MG63 (cell line): ENCODE results near the gene TBC1D16. TPM values are rescaled to one million over a fixed set of nuclear protein-coding genes. Genes with fewer than 3 reads are reported as not detected.
"Not testable (repeated sequence)": the region's sequence is repeated elsewhere in the genome, so short reads cannot be mapped to it uniquely, and the experiment has no call there.

Experiments used
- DNase-seq: peaks from one replicate; pipeline ENCODE4 v3.0.0-alpha.2; 2020
- H3K27me3 ChIP-seq: fragments of 250-450 bp; sonication (Bioruptor Pico); 2 replicates; pipeline ENCODE4 v1.5.1; 2020; ENCODE audit warnings: mild to moderate bottlenecking, moderate library complexity
- H3K36me3 ChIP-seq: fragments of 250-450 bp; sonication (Bioruptor Pico); 2 replicates; pipeline ENCODE4 v1.5.1; 2020; ENCODE audit warnings: mild to moderate bottlenecking, moderate library complexity
- H3K4me3 ChIP-seq: fragments of 250-450 bp; sonication (Bioruptor Pico); 2 replicates; pipeline ENCODE4 v1.5.1; 2020; ENCODE audit warnings: mild to moderate bottlenecking, moderate library complexity
- H3K9me3 ChIP-seq: fragments of 250-450 bp; sonication (Bioruptor Pico); 2 replicates; pipeline ENCODE4 v1.5.1; 2020; ENCODE audit warnings: mild to moderate bottlenecking, moderate library complexity
- total RNA-seq: library from RNA; depleted of rRNA; stranded (reverse); fragments of >200 nt; shearing (Covaris generic); gene quantifications from 2 replicates; pipeline ENCODE4 v1.2.3, GENCODE V29; 2014; ENCODE audit warnings: low replicate concordance

The TBC1D16 gene
- total RNA-seq, 1 experiment from 2014 or later, result 15.0 TPM

DNA sequence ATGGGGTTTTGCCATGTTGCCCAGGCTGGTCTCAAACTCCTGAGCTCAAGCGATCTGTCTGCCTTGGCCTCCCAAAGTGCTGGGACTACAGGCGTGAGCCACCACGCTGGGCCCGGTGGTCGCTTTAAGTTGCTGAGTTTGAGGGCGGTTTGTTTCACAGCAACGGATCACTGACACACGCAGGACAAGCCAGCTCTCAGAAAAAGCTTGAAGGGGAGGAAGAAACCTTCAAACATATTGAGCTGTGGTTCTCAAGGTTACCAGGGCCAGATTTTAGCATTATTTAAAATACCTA lies 79.3 kb downstream of the TBC1D16 start:
- DNase-seq, H3K36me3 ChIP-seq: not testable (repeated sequence)

DNA sequence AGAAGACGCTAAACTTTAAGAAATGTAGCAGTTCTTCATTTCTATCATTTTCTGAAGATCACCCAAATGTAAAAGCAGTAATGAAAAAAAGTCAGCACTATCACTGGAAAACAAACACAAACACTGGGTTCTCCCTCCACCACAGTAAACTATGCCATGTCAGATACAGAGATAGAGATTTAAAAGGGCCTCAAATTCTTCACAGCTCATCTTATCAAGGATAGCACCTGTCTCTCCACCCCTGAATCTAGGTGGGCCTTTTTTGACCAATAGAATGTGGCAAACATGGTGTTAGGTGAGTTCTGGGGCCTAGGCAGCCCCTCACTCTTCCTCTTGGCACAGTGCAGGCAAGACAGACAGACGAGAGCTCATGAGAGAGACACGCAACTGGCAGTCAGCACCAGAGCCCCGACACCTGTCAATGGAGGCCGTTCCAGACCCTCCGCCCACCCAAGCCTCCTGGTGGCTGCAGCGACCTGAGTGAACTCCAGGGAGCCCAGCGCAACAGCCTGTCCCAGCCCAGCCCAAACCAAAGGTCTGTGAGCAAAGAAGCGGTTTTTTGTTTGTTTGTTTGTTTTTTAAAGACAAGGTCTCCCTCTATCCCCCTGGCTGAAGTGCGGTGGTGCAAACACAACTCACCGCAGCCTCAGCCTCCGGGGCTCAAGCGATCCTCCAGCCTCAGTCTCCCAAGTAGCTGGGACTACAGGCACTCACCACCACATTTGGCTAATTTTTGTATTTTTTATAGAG lies 79.8 kb downstream of the TBC1D16 start:
- no peaks in the 10 kb centered on the region for H3K9me3 ChIP-seq
- no peak for DNase-seq
- no peaks in the 10 kb centered on the region for H3K36me3 ChIP-seq
- H3K27me3 ChIP-seq, result no peaks in the 10 kb centered on the region
- no peak overlapping the region for H3K4me3 ChIP-seq

More for the DNA sequence above, 79.3 kb downstream of the TBC1D16 start:
- H3K27me3 ChIP-seq, H3K9me3 ChIP-seq, H3K4me3 ChIP-seq: not testable (repeated sequence)

DNA sequence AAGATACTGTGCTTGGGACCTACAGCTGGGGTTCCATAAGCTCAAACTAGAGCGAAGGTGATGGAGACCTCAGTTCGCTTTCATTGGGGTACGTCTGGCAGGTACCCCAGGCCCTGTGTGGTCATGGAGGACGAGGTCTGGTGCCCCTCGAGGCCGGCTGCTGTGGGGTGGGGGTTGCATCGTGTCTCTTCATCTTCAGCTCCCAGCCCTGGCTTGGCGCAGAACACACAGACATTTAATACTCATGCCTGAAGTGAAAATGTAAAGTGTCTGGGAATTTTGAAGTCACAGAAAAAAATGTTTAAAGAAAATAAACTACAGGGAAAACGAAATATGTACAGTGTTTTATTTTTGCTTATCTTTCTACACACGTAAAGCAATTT lies 80.5 kb downstream of the TBC1D16 start:
- Histone ChIP-seq H3K4me3 (no peak overlapping the region), H3K9me3 (no peaks in the 10 kb centered on the region), H3K36me3 (no peaks in the 10 kb centered on the region), H3K27me3 (no peaks in the 10 kb centered on the region)
- no peak for DNase-seq

DNA sequence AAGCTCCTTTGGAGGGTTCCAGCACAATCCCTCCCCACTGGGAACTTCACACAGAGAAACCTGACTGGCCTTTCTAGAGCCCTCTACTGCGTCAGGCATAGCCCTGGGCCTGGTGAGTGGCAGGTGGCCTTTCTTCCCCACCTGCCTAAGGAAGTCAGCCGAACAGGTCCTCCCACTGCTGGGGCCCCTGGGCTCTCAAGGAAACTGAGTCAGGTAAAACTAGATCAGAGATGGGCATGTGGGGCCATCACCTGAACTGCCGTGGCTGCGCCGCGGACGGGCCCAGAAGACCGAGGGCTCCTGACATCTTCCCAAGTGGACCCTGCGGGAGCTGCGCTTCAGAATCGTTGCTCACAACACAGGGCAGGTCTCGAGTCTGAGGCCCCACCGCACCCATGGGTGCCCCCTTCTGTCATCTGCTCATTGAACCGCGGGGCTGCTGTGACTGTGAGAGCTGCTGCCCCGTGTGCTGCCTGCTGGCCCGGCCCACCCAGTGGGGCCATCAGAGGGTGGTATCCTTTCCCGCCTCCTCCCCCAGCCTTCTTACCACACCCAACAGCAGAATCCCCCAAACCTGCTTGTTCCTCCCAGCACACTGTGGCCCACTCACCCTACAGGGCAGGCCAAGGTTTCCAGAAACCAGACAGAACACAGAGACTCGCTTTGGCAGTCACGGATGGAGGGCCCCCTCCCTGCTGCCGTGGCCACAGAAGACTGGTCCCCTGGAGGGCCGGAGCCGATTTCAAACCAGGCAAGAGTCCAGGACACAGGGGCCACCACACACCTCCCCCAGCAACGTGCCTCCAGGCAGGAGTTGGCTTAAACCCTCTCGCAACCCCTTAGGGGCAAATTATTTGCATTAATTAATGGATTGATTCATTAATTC lies 81.1 kb downstream of the TBC1D16 start:
- Histone ChIP-seq H3K27me3 (no peaks in the 10 kb centered on the region), H3K4me3 (no peak overlapping the region), H3K36me3 (no peaks in the 10 kb centered on the region; the same call in 1 of the 2 replicates), H3K9me3 (no peaks in the 10 kb centered on the region)
- DNase-seq, result no peak

DNA sequence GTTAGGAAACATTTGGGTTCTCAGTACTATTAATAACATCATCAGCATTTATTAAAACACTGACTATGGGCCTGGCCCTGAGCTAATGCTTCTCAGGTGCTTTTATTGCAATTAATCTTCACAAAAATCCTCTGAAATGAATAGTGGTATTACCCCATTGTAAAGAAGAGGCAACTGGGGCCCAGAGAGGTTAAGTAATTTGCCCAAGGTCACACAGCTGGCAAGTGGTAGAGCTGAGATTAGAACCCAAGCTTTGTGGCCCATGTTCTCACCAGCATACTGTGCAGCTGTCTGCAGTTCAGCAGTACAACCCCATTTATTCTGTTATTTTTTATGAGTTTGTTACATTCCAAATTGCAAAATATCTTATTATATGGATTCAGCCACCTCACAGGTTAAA lies 82.3 kb downstream of the TBC1D16 start:
- no peak for DNase-seq
- Histone ChIP-seq H3K9me3 (no peaks in the 10 kb centered on the region), H3K36me3 (no peaks in the 10 kb centered on the region; the same call in 1 of the 2 replicates), H3K27me3 (no peaks in the 10 kb centered on the region), H3K4me3 (no peak overlapping the region)

DNA sequence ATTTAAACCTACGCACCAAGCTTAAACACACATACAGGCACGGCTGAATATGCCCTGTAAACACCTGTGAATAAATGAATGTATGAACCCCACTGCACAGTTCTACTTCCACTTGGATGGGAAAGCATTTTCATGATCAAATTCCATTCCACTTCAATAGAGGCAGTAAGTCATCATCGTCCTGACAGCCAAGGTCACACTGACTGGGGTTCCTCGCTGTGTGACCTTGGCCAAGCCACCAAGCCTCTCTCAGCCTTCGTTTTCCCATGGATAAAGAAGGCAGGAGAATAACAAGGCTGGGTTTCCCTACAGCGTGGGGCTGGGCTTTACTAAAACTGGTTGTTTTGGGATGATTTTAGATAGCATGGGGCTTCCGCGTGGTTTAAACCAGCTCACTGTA lies 82.8 kb downstream of the TBC1D16 start:
- DNase-seq, result no peak
- no peaks in the 10 kb centered on the region; the same call in 1 of the 2 replicates for H3K36me3 ChIP-seq
- H3K4me3 ChIP-seq, result no peak overlapping the region
- H3K27me3 ChIP-seq, result no peaks in the 10 kb centered on the region
- no peaks in the 10 kb centered on the region for H3K9me3 ChIP-seq

DNA sequence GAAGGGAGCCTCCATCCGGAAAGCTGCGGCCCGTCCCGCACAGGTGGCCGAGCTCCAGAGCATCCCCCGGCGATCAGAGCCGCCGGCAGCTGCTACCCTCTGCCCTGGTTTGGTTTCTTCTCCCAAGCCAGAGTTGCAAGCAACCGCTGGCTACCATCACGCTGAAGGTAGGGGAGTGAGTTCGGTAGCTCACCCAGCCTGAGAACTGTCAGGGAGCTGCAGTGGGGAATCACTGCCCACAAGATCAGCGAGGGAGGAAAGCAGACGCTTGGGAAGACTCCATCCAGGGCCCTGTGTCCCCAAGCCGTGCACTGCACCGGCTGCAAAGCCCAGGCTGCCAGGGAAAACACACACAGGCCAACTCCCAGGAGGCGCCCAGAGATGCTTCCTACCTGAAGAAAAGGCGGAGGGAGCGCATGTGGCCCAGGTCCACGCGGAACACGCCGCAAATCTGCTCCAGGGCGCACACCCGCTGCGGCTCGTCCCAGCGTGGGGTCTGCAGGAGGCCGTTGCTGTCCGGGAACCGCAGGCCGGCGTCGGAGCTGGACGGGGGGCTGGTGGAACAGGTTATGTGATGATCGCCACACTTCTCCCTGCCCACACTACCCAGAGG lies 83.3 kb downstream of the TBC1D16 start:
- Histone ChIP-seq H3K4me3 (no peak overlapping the region), H3K27me3 (no peaks in the 10 kb centered on the region), H3K36me3 (peaks cover 1% of the 10 kb centered on the region; the same call in 1 of the 2 replicates), H3K9me3 (no peaks in the 10 kb centered on the region)
- DNase-seq, result no peak

DNA sequence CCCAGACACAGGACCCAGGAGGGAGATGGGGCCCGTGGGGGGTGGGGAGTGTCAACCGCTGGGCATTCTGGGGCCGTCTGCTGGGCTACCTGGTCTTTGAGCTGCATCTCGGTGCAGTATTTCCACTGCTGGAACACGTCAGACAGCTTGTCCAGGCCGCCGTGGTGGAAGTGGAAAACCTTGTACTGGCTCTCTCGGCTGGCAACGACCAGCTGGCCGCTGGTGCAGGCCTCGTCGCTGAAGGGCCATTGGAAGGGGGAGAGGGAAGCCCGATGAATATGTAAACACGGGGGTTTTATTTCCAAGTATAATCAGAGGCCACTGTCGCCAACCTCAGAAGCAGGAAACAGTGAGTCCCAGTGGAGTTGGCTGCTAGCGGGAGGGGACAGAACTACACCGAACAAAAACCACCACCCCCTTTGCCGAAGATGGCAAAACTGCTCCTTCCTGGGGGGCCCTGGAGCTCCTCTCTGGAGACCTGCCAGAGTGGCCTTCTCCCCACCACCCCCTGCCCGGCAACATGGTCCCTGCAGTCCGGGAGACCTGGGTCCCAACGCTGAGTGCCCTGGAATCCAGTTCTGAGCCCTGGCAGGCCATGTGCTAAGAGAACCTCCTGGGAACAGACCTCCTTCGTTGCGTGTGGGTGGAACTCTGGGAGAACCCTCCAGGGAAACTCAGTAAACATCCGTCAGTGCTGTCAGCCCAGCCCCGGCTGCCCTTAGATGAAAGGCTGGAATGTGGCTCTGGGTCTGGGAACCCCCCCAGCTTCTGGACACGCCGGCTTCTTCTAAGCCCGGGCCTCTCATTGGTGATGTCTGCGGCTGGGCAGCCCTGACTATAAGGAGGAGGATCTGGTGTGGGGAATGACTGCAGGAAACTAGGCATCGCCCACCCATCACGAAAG lies 84.1 kb downstream of the TBC1D16 start:
- no peak for DNase-seq
- H3K4me3 ChIP-seq, result no peak overlapping the region
- H3K9me3 ChIP-seq, result no peaks in the 10 kb centered on the region
- H3K36me3 ChIP-seq, result peaks cover 3% of the 10 kb centered on the region; the same call in 1 of the 2 replicates
- H3K27me3 ChIP-seq, result no peaks in the 10 kb centered on the region

DNA sequence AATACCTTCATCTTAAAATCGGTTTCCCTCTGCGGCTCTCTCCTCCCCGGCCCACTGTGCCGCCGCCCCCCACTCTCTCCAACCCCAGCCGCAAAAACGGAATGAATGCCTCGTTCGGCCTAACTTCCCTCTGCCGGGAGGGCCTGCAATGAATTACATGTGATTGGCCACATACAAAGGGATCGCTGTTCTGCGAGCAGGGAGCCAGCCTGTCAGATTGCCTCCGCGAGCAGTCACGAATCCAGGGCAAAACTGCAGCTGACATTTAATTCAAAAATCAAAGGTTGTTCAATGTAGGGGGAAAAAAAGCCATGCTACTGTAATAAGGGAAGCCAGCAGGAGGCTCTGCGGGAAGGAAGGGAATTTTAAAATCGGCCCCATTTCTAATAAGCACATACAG lies 84.9 kb downstream of the TBC1D16 start:
- DNase-seq, result no peak
- Histone ChIP-seq H3K27me3 (no peaks in the 10 kb centered on the region), H3K4me3 (no peak overlapping the region), H3K36me3 (peaks cover 3% of the 10 kb centered on the region; the same call in 1 of the 2 replicates), H3K9me3 (no peaks in the 10 kb centered on the region)

DNA sequence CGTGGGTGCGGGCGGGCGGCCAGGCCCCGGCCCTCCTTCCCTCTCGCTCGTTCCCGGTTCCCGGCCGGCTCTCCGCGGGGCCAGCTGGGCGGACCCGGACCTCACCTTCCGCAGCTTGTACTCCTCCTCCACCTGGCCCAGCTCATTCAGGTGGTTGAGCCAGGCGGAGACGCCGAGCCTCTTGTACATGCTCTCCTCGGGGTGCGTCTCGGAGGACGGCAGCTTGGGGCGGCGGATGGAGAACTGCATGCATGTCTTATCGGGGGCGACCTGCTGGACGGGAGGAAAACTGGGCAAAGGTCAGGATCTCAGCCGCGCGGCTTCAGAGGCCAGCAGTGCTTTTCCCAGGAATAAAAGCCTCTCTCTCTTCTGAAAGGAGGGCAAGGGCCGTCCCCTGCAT lies 85.4 kb downstream of the TBC1D16 start:
- no peaks in the 10 kb centered on the region for H3K9me3 ChIP-seq
- DNase-seq, result no peak
- peaks cover 3% of the 10 kb centered on the region; the same call in 1 of the 2 replicates for H3K36me3 ChIP-seq
- no peaks in the 10 kb centered on the region for H3K27me3 ChIP-seq
- H3K4me3 ChIP-seq, result no peak overlapping the region

DNA sequence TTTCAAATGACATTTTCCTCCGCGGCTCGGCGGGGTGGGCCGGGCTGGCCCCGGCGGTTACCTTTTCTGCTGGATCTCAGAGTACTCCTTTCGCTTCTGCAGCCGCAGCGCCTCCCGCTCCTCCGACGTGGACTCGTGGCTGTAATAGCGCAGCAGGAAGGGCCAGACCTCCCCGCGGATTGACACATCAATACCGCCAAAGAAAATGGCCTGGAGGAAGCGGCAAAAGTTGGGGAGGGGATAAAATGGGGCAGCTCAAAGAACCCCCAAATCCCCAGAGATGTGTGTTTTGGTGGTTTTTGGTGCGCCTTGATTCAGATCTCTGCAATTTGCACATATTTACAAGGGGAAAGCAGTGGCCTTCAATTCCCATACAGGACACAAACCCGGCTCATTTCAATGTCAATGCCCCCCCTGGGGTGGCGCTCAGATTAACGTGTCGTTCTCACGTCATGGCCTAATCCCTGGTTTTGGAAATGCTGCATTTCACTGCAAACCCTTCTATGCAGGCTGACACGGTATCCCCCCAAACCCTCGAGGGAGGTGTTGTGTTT lies 85.9 kb downstream of the TBC1D16 start:
- no peak for DNase-seq
- Histone ChIP-seq H3K9me3 (no peaks in the 10 kb centered on the region), H3K36me3 (peaks cover 3% of the 10 kb centered on the region; the same call in 1 of the 2 replicates), H3K27me3 (no peaks in the 10 kb centered on the region), H3K4me3 (no peak overlapping the region)

DNA sequence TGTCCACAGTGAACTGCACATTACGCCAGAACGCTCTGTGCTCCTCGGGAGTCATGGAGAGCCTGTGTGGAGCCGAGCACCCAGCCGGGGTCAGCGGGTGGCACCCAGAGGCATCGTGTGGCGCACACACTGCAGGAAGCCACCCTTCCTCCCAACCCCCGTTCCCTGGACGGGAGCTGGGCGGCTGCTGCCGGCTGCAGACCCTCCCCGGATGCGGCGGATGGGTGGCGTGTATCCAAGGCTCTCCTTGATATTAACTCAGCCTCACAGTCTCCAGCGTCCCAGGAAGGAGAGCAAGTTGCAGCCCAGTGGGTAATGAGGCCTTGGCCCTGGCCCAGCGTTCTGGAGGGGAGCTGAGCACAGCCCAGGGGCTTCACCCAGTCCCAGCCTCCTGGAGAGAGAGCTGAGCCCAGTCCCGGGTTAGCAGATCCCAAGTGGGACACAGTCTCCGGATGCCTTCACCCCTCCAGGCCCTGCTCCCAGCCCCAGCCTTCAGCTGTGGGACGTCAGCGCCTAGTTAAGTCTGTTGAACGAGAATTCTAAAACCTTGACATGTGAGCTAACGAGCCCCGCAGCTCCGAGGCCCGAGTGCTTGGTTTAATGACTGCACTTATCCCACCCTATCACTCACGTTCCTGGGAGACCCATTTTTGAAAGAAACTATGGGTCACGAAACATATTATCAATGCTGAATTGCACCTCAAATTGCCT lies 86.6 kb downstream of the TBC1D16 start:
- Histone ChIP-seq H3K27me3 (no peaks in the 10 kb centered on the region), H3K36me3 (peaks cover 3% of the 10 kb centered on the region; the same call in 1 of the 2 replicates), H3K9me3 (no peaks in the 10 kb centered on the region), H3K4me3 (no peak overlapping the region)
- DNase-seq, result no peak

DNA sequence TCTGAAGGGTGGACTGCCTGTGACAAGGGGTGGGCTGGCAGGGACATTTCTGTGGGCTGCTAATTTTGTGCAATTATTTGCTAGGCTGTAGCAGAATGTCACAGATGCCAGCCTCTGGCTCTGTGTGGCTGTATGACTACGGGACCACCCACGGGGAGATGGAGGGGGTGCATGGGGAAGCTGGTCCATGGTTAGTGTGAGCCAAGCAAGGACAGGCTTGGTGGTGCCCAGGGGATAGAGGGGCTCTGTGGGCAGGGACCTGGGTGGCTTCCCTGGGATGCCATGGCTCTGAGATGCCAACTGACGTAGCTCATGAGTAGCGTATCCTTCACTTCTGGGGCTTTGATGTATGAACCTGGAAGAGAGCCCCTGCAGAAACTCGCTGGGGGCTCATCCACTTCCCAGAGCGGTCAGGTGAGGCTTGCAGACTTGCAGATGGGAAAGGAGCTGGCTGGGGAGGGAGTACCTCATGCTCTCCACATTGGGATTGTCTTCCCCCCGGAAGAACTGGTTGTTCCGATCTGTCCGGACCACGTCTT lies 87.2 kb downstream of the TBC1D16 start:
- H3K36me3 ChIP-seq, result peaks cover 3% of the 10 kb centered on the region; the same call in 1 of the 2 replicates

DNA sequence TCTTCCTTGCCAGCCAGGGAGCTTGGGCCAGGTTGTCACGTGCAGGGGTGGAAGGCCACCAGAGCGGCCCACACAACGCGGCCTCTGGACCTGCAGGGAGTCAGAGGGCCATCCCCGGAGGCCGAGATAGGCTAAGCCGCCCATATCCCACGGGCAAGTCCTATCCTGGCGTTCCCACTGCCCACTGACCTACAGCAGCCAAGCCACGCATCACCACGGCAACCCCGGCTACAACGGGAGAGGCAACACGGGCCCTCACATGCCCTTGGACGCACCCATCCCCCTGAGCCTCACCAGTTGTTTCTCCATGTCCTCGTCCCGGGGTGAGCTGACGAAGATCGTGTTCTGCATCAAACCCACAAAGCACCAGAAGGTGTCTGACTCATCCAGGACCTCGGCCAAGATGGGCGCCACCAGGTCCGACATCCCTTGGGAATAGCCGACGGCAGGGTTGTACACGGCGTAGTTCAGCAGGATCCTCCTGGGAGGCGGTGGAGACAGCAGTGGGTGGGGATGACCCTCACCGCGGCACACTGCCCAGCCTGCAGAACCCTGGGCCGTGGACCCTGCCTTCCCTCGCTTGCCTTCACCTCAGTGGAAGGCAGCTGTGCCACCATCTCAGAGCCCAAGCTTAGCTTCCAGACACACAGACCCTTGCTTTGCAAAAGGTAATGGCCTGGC lies 88.2 kb downstream of the TBC1D16 start:
- H3K4me3 ChIP-seq, result no peak overlapping the region
- H3K27me3 ChIP-seq, result no peaks in the 10 kb centered on the region
- no peaks in the 10 kb centered on the region for H3K9me3 ChIP-seq
- DNase-seq, result no peak
- H3K36me3 ChIP-seq, result peaks cover 3% of the 10 kb centered on the region; the same call in 1 of the 2 replicates

More for the DNA sequence above, 87.2 kb downstream of the TBC1D16 start:
- Histone ChIP-seq H3K9me3 (no peaks in the 10 kb centered on the region), H3K27me3 (no peaks in the 10 kb centered on the region), H3K4me3 (no peak overlapping the region)
- no peak for DNase-seq
